ENCODE results near the gene SORCS2.
A peak's percentile ranks its signal among the peaks of the same experiment; 100 is the strongest.

SORCS2 gene

DNA sequence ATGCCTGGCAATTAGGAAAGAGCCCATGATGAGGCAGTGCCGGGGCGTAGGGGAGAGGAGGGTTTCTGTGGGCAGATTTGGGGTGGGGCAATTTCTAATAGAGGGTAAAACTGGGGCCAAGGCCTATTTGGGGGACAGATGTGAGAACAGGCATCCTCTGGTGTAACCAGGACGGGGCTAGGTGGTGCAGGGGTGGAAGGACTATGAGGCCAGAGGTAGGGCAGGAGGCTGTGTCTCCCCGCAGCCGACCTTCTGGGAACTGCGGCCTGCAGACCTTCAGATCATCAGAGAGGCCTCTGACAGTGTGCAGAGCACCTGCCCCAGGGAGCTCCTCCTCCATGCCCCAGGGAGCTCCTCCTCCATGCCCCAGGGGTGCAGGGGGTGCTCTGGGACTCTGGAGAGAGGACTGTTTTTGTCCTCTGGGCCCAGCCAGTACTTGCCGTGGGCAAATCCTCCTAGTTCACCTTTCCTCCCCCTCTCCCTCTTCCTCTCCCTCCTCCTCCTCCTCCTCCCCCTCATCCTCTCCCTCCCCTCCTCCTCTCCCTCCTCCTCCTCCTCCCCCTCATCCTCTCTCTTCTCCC lies 101.9 kb downstream of the SORCS2 start:
- no peak for ATAC-seq

DNA sequence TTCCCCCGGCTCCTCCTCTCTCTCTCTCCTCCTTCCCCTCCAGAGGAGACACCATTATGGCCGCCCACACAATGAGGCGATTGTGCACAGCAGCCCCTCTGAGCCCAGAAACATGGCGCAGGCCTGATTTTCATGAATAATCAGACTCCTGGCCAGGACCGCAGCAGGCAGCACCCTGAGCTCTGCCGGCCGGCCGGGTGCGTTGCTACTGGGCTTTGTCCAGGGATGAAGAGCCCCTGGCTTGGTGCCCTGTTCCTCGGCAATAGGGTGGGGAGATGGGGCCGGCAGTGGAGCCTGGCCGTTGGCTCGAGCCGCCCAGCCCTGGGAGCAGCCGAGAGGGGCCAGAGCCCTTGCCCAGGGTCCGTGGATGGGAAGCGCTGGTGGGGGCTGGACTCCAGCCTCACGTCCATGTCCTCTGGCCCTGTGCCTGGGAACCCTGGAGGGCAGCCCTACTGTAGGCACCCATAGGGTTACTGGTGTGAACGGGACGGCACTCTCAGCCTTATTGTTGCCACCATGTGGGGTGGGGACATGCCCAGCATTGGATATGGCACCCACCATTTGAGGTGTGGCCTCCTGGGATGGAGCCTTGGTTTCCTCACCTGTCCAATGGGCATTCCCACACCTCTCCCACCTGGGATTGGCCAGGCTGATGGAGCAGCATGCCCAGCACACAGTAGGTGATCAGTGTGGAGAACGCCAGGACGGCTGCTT lies 103.0 kb downstream of the SORCS2 start:
- ATAC-seq: no peak

DNA sequence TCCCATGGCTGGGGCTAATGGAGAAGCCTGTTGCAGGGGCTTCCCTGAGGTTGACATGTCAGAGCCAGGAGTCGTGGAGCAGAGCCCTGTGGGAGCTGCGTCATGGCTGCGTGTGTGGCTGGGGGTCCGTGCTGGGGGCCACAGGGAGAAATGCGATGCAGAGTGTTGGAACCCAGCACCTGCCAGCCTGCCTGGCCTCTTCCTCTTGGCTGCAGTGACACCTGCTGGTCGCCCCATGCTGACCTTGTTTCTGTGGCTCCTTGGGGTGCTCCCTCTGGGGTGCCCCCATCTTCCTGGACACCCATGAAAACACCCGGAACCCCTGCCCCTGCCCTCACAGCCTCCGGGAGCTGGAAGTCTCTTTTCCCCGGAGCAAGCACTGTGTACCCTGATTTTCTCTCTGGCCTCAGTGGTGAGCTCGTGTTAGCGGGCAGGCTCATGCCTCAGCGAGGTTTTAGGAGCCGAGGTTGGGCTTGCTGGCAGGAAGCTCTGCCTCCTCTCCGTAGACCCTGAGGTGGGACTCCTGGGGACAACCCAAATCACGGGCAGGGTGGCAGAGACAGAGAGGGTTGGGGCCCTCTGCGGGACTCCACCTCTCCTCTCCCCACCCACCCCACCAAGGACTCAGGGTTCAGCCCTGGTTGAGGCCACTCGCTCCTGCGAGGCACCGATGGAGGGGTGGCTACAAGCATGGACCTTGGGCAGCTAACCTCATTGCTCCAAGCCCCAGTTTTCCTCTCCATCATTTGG lies 103.7 kb downstream of the SORCS2 start:
- no peak for ATAC-seq

DNA sequence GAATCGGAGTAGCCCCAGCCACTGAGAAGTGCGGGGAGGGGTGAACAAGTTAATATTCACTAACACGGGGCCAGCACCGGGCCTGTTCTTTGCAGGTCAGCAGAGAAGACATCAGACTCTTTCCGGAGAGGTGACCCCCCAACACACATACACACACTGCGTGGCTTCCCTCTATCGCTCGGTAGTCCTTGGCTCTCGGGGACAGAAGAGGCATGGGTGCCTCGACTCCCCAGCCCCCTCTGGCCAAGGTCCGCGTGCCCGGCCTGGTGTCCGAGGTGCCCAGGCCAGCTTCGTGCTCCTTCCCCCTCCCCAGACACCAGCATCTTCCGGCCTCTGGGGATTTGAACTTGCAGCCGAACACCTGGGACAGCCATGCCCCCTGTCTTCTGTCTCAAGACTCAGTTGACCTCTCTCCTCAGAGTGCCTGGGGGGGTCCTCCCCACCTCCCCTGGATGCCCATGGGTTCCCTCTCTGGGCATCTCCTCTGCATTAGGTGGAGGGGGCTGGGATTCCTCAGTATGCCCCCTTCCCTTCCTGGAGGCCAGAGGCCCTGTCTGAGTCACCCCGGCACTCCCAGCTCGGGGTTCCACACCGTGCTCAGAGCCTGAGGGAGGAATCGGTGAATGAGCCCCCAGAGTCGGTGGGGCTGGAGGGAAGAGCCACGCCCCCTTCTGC lies 104.5 kb downstream of the SORCS2 start:
- ATAC-seq: no peak

DNA sequence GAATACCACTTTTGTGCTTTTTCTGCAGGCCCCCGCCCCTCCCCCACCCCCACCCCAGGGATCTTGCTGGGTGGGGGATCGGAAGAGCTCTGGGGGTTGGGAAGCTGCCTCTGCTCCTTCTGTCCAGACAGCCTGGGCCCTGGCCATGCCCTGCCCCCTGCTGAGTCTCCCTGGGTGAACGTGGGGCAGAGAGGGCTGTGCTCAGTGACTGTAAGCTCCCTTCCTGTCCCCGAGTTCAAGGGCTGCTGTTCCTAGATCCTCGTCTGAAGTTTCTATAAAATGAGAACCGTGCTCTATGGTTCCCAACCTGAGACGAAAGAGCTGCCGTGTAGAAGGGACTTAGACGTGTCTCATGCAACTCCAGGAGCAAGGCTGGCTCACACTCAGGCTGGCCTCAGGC lies 105.0 kb downstream of the SORCS2 start:
- ATAC-seq: no peak

DNA sequence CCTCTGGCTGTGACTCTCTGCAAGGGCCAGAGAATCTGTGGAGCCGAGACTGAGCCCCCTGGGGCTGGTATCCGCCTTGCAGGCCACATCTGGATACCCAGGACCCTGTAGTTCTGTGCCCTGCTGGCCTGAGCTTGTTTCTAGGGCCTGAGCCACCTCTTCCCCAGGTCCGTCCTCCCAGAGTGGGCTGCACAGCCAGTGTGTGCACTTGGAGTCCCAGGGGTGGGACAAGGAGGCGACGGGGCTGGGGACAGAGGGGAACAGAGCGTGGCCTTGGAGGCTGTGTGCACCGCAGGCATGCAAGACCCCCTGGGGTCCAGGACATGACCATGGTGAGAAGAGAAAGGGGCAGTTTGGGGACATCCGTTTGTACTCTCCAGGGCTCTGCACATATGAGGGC lies 105.5 kb downstream of the SORCS2 start:
- no peak for ATAC-seq

DNA sequence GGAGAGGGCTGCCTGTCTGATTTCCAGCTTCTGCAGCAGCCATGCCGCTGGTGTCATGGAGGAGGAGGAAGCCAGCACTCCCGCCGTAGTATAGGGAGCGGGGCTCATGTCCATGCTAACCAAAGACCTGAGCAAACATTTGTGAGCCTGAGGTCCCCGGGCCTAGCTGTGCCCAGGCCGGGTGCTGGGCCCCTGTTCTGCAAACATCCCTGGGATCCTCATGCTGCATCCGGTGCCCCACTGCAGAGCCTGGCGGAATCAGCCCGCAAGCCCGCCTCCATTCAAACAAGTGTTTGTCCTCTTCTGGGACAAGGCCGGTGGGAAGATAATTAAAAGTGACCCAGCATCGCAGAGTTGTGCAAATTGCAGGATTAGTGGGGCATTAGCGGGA lies 106.3 kb downstream of the SORCS2 start:
- ATAC-seq: no peak

DNA sequence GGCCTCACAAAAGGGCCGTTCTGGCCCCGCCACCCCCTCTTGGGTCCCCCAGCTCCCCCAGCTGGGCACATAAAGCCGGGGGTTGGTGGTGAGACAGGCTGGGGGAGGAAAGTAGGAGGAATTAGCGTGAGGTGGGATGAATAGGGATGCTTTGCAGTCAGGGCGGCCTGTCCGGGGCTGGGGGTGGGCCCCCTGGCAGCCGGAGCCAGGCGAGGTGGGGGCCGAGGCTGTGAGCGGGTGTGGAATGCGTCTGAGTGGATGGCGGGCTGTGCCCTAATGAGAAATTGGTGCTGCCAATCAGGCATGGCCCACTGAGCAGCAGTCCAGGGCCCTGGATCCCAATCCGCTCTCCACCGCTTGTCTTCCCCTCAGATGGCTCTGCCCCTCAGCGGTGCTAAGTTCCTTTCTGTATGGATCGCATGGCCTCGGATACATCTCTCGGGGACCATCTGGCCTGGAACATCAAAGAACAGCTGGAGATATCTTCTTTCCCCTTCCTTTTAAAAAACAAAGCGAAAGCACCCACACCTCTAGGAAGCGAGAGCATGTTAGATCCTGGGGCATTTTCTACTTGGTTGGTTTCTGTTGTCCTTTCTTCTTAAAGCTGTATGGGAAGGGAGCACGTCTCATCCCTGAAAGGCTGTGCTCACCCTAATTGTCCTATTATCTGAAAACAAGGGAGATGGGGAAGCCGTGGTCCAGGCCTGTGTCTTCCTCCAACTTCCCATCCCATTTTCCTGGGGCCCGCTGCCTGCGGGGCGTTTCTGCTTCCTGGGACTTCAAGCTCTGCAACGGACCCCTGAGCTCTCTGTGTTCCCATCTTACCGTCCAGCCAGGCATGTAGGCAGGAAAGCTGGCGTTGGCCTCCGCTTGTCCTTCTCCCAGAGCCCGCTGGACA lies 106.9 kb downstream of the SORCS2 start:
- ATAC-seq: no peak

DNA sequence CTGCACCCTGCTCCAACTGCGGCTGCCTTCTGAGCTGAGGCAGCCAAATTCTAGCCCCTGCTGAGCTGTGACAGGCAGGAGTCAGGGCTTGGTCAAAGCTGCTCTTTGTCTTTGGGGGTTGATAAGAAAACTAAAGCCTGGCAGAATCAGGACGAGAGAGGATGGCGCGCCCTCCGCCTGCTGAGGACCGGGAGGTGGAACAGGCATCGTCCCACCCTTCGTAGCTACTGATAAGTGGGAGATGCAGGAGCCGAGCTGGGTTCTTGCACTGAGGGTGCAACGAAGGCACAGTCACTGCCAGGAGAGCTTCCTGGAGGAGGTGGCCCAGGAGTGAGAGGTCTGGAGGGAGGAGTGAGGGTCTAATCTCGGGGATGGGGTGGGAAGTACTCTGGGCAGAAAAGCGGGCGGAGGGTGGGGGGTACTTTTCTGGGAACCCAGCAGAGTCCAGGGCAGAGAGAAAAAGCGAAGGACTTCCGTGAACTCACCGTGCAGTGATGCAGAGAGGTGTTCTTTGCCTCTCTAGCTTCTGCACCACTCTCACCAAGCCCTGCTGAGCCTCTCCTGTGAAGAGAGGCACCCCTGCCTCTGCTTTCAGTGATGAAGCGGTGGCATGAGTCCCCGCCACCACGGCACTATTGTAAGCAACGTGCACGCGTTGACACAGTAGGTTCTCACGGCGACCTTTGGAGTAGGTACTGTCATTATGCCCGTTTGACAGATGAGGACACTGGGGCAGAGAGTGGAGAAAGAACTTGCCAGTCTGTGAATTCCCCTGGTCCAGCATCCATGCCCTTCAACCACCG lies 107.8 kb downstream of the SORCS2 start:
- ATAC-seq: no peak

DNA sequence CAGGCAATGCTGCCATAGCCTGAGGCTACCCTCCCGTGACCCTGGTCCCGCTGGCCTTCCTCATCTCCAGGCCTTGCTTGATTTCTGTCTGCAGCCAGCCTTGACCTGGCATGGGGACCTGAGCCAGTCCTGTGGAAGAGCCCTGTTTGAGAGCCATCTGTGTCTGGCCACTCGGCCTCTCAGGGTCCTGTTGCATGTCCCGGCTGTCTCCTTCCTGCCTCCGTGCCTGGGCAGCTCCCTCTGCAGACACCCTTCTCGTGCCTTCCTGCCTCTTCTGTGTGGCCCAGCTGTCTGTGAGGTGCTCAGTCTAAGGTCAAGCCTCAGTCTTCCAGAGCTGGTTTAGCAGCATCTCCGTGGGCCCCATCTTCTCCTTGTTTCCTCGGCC lies 108.4 kb downstream of the SORCS2 start:
- no peak for ATAC-seq

DNA sequence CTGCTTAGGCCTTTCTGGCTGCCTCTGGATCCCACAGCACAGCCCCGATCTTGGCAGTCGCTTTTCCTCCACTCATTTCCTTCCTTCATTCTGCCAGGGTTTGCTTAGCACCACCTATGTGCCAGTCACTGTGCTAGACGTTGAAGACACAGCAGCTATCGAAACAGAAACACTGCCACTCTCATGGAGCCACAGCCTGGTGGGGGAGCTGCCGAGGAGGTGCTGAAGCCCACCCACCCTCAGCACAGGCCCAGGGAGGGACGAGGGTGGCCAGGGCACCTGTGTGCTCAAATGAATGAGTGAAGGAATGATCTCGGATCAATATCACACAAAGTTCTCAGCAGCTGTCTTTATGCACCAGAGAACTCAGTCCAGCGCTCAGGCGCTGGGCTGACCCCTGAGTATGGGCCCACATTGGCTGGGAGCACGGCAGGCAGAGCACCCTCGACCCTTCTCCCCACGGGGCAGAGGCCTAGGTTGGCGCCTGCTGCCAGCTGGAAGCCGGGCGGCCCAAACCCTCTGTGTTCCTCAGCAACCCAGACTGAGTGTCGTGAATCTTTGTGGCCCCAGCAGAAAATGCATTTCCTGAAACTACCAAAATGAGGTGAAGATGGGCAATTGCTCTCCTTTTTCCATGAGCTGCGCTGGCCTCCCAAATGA lies 108.9 kb downstream of the SORCS2 start:
- no peak for ATAC-seq

DNA sequence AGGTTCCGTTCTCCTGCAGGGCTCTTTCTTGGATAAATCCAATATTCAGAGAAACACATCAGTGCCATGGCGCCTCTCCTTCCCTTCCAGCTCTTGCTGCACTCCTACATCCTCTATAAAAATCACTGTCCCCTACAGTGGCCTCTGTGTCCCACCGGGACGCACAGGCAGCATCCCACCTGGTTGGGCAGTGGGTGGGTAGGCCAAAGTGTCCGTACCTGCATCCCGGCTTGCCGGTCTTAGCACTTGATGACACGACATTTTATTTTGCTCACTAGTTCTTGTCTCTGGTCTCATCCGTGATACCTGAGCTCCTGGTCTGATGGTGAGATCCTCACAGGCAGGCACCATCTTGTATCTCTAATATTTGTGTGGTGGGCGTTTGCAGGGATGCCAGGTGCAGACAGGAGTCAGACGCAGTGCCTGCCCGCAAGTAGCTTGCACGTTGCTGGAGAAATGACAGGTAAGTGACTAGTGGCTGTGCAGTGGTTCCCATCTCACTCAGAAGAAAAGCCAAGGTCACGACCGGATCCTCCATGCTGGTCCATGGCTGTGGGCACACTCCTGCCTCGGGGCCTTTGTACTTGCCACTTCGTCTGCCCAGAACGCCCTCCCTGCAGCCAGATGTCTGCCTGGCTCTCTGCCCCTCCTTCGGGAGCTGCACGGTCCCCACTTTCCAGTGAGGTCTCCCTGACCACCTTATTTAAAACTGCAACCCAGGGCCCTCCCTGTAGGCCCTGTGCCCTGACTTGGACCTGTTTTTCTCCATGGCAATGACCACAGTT lies 109.7 kb downstream of the SORCS2 start:
- no peak for ATAC-seq

DNA sequence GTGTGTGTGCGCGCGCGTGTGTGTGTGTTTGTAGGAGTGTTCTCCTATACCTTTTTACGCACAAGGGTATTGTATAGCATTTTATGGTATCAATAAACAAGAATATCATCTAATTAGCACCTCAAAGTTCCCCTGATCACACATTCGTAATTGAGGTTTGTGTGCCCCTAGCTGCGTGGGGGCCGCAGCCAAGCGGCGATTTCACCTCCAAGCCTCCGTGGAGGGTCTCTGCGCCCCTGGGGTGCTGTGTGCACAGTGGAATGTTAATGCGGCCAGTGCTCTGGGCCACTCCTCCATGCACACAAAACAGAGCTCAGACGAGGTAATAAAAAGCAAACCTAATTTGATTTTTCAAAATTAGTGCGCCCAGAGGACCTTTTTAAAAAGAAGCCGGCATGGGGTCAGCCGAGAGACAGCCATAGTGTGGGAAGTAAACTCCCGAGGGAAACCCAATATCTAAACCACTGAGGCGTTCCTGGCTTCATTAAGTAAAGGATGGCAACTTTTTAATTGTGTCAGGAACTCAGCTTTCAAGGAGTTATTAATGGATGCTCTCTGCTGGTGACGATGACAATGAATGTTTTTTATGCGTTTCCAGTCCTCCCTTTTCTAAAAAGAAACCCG lies 110.6 kb downstream of the SORCS2 start:
- ATAC-seq: no peak

DNA sequence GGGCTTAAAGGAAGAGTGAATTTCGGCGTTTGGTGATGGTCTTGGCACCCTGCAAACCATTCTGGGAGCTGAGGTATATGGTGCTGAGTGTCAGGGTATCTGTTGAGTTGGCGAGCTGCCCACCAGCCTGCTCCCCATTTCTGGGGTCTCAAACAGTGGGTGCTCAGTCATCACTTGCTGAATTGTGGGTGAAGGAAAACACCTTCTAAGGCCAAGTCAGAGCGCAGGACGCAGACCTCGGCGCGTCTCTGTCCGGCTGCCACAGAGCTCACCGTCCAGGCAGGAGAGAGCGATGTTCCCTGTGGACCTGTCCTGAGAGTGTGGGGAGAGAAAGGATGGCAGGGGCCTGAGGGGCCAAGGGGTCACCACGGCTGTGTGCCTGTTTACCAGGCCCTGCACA lies 111.2 kb downstream of the SORCS2 start:
- ATAC-seq: no peak

DNA sequence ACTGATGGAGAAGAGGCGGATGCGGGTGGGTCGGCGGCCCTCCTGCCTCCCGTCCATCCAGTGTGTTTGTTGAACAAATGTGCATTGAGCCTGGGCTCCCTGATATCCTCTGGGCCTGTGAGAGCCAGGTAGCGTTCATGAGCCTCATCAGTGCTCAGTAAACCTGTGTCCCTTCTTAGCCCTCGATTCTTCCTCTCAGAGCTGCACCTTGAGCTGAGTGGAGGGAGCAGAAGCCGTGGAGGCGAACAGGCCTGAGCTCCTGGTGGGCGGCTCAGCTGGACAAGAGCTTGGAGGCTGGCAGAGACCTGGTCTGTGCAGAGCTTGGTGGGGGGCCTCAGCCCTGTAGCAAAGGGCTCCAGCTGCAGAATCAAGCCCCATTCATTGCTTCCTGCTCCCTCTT lies 112.1 kb downstream of the SORCS2 start:
- no peak for ATAC-seq

DNA sequence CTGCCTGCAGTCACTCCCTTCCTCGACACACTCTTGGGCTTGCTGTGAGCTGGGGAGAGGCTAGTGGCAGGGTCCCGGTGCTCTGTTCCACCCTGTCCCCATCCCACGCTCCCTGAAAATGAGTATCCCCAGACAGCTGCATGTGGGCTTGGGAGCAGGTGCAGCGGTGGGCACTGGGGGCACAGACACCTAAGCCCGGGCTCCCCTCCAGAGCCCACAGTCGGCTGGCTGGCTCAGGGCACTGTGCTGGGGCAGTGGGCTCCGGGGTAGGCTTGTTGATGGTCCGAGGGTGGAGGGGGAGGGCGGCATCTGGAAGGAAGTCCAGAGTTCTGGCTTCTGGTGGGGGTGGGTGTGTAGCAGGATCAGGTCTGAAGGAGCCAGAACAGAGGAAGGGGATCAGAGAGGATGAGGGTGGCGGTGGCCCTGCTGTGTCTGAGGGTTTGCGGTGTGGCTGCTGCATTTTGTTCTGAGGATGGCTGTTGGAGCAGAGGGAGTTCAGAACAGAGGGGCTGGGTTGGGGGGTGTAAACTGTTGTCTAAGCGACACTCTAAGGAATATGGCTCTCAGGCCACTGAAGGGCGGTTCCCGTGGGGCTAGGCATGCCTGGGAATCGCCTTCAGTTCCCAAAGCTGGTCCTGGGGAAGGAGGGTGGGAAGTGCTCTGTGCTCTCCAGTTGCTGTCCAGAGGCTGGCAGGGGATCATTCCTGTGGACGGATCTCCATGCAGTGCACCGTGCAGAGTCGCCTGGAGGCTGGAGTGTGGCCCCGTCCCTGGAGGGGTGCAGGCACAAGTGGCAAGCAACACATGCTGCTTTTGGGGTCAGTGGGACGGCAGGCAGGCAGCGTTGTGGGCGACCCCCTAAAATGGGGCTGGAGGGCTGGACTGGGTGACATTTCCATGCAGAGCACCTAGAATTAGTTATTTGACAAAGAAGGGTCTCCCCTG lies 114.0 kb downstream of the SORCS2 start:
- ATAC-seq: no peak

DNA sequence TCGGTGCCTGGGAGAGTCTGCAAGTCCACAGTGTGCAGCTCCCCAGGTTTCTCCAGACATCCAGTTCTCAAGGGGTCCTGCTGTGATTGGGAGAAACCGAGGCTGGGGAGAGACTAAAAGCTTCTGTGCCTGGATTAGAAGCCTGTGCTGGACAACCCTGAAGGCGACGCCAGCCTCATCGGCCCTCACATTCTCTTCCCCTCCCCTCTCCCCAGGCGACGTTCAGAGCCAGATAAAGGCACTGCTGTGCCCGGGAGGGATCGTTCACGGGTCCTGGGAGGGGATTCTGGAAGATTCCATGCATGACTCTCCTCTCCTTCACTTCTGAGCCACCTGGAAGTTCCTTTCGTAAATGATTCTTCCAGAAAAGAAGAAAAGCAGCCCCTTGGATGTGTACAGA lies 114.6 kb downstream of the SORCS2 start:
- ATAC-seq: no peak

DNA sequence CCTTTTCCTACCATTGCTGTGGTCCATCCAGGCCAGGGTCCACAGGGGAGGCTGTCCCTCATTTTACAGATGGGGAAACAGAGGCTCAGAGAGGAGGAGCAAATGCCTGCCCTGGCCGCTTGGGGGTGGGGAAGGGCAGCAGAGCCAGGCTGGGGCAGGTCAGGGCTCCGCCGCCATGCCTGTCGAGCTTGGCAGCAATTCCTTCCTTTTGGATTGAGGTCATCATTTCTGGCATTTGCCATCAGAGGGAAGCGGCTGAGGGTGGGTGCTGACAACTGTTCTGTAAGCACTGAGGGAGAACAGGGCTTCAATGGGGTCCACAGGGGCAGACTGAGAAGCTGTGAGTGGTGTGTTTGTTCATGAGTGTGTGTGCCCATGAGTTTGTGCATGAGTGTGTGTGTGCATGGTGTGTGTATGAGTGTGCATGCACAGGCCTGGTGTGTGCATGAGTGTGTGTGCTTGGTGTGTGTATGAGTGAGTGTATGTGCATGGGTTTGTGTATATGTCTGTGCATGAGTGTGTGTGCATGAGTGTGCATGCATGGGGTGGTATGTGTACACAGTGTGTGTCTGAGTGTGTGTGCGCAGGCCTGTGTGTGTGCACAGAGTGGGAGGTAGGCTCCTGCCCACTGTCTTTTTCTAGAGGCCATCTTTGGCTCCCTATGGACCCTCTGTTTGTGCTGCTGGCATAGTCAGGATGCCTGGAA lies 115.2 kb downstream of the SORCS2 start:
- peak in 1 of 2 donors; percentile 10 for ATAC-seq
